Neuron (in vitro differentiated cells): Measurements from ENCODE around the gene TTLL5.

Source experiments
- H2AFZ ChIP-seq: one replicate; pipeline ENCODE4 v1.6.1; 2013; ENCODE audit warnings: low read depth, mild to moderate bottlenecking, inconsistent platforms, low read length, moderate library complexity
- H3K27me3 ChIP-seq: one replicate; pipeline ENCODE4 v1.6.1; 2013; ENCODE audit warnings: low read length; ENCODE audit not compliant: insufficient read depth
- H3K36me3 ChIP-seq: one replicate; pipeline ENCODE4 v1.6.1; 2013; ENCODE audit warnings: low read length; ENCODE audit not compliant: insufficient read depth
- H3K4me1 ChIP-seq: one replicate; pipeline ENCODE4 v1.6.1; 2013; ENCODE audit warnings: low read length; ENCODE audit not compliant: insufficient read depth
- H3K4me3 ChIP-seq: 2 replicates; pipeline ENCODE4 v1.5.1; 2013; ENCODE audit warnings: mild to moderate bottlenecking, low read length, moderate library complexity
- H3K9me3 ChIP-seq: one replicate; pipeline ENCODE4 v1.6.1; 2013; ENCODE audit warnings: low read length

TTLL5 gene

GRCh38 chr14:75660630-75661498 is at the start of gene TTLL5, which contains the start of gene ERG28:
Gene TTLL5, plus strand, starts transcription at chr14:75661246. Its CDS starts 1,904 bp downstream, at chr14:75663150.
Gene ERG28, minus strand, starts transcription at chr14:75660876. Its CDS starts 3,374 bp downstream, at chr14:75657502.
- peak within 1 kb of the TSS; percentile 93 for H3K4me3 ChIP-seq
- H3K9me3 ChIP-seq: no peaks in the 10 kb centered on the region
- H3K4me1 ChIP-seq: peaks cover 15% of the 10 kb centered on the region
- H2AFZ ChIP-seq: peak within 1 kb of the TSS; percentile 94
- H3K27me3 ChIP-seq: no peaks in the 10 kb centered on the region
- H3K36me3 ChIP-seq: peaks cover 34% of the 10 kb centered on the region

- Histone ChIP-seq H3K9me3 (peaks cover 4% of the 10 kb centered on the region), H3K27me3 (no peaks in the 10 kb centered on the region), H3K4me3 (no peak overlapping the region), H2AFZ (no peak overlapping the region), H3K4me1 (peaks cover 6% of the 10 kb centered on the region), H3K36me3 (no peaks in the 10 kb centered on the region)
Measured at GRCh38 chr14:75612157-75612556, 48.9 kb upstream of the TTLL5 start.

- no peaks in the 10 kb centered on the region for H3K36me3 ChIP-seq
- no peak overlapping the region for H2AFZ ChIP-seq
- no peaks in the 10 kb centered on the region for H3K9me3 ChIP-seq
- no peaks in the 10 kb centered on the region for H3K27me3 ChIP-seq
- H3K4me3 ChIP-seq: no peak overlapping the region
- H3K4me1 ChIP-seq: peaks cover 6% of the 10 kb centered on the region
Measured at GRCh38 chr14:75614179-75614578, 46.9 kb upstream of the TTLL5 start.

- H3K27me3 ChIP-seq: no peaks in the 10 kb centered on the region
- H3K9me3 ChIP-seq: no peaks in the 10 kb centered on the region
- H3K4me3 ChIP-seq: no peak overlapping the region
- peaks cover 6% of the 10 kb centered on the region for H3K4me1 ChIP-seq
- H3K36me3 ChIP-seq: no peaks in the 10 kb centered on the region
- no peak overlapping the region for H2AFZ ChIP-seq
Measured at GRCh38 chr14:75615200-75615599, 45.8 kb upstream of the TTLL5 start.

GRCh38 chr14:75619548-75619947 is 41.5 kb upstream of the TTLL5 start:
- Histone ChIP-seq H3K9me3 (no peaks in the 10 kb centered on the region), H2AFZ (no peak overlapping the region), H3K27me3 (no peaks in the 10 kb centered on the region)

GRCh38 chr14:75625034-75625433 is 36.0 kb upstream of the TTLL5 start:
- no peaks in the 10 kb centered on the region for H3K27me3 ChIP-seq
- no peak overlapping the region for H2AFZ ChIP-seq
- no peaks in the 10 kb centered on the region for H3K4me1 ChIP-seq
- H3K4me3 ChIP-seq: no peak overlapping the region
- H3K9me3 ChIP-seq: no peaks in the 10 kb centered on the region
- no peaks in the 10 kb centered on the region for H3K36me3 ChIP-seq

More at GRCh38 chr14:75619548-75619947, 41.5 kb upstream of the TTLL5 start:
- Histone ChIP-seq H3K4me3 (no peak overlapping the region), H3K36me3 (no peaks in the 10 kb centered on the region), H3K4me1 (no peaks in the 10 kb centered on the region)

- peaks cover under 1% of the 10 kb centered on the region for H3K4me1 ChIP-seq
- H3K4me3 ChIP-seq: no peak overlapping the region
- H2AFZ ChIP-seq: no peak overlapping the region
- no peaks in the 10 kb centered on the region for H3K36me3 ChIP-seq
- H3K27me3 ChIP-seq: no peaks in the 10 kb centered on the region
- no peaks in the 10 kb centered on the region for H3K9me3 ChIP-seq
Measured at GRCh38 chr14:75626396-75626795, 34.6 kb upstream of the TTLL5 start.

GRCh38 chr14:75626863-75627262 is 34.2 kb upstream of the TTLL5 start:
- Histone ChIP-seq H3K4me1 (peaks cover 2% of the 10 kb centered on the region), H3K4me3 (no peak overlapping the region)

GRCh38 chr14:75627406-75627805 is 33.6 kb upstream of the TTLL5 start:
- H2AFZ ChIP-seq: no peak overlapping the region
- H3K36me3 ChIP-seq: no peaks in the 10 kb centered on the region
- no peaks in the 10 kb centered on the region for H3K9me3 ChIP-seq
- H3K4me3 ChIP-seq: no peak overlapping the region
- no peaks in the 10 kb centered on the region for H3K27me3 ChIP-seq
- H3K4me1 ChIP-seq: peaks cover 2% of the 10 kb centered on the region

More at GRCh38 chr14:75626863-75627262, 34.2 kb upstream of the TTLL5 start:
- Histone ChIP-seq H2AFZ (no peak overlapping the region), H3K9me3 (no peaks in the 10 kb centered on the region), H3K36me3 (no peaks in the 10 kb centered on the region), H3K27me3 (no peaks in the 10 kb centered on the region)

- Histone ChIP-seq H3K27me3 (no peaks in the 10 kb centered on the region), H2AFZ (no peak overlapping the region), H3K4me1 (peaks cover 2% of the 10 kb centered on the region), H3K9me3 (no peaks in the 10 kb centered on the region), H3K36me3 (no peaks in the 10 kb centered on the region), H3K4me3 (no peak overlapping the region)
Measured at GRCh38 chr14:75628816-75629215, 32.2 kb upstream of the TTLL5 start.

GRCh38 chr14:75630695-75631452 is 30.2 kb upstream of the TTLL5 start:
- no peaks in the 10 kb centered on the region for H3K27me3 ChIP-seq
- no peaks in the 10 kb centered on the region for H3K9me3 ChIP-seq
- no peaks in the 10 kb centered on the region for H3K36me3 ChIP-seq
- H3K4me3 ChIP-seq: no peak overlapping the region
- H3K4me1 ChIP-seq: peaks cover 2% of the 10 kb centered on the region
- no peak overlapping the region for H2AFZ ChIP-seq

GRCh38 chr14:75631453-75631831 is 29.6 kb upstream of the TTLL5 start:
- H3K9me3 ChIP-seq: no peaks in the 10 kb centered on the region
- no peaks in the 10 kb centered on the region for H3K36me3 ChIP-seq
- H3K4me3 ChIP-seq: no peak overlapping the region
- no peaks in the 10 kb centered on the region for H3K27me3 ChIP-seq
- H3K4me1 ChIP-seq: peaks cover 2% of the 10 kb centered on the region
- no peak overlapping the region for H2AFZ ChIP-seq

GRCh38 chr14:75634848-75635247 is 26.2 kb upstream of the TTLL5 start:
- no peaks in the 10 kb centered on the region for H3K36me3 ChIP-seq
- no peak overlapping the region for H2AFZ ChIP-seq
- H3K27me3 ChIP-seq: no peaks in the 10 kb centered on the region
- peaks cover 2% of the 10 kb centered on the region for H3K4me1 ChIP-seq
- no peaks in the 10 kb centered on the region for H3K9me3 ChIP-seq
- no peak overlapping the region for H3K4me3 ChIP-seq
